ENCODE results near the gene GALNT16. TPM values are rescaled to one million over a fixed set of nuclear protein-coding genes. Genes with fewer than 3 reads are reported as not detected.

The GALNT16 gene
- total RNA-seq, 1 donor from 2014 or later: 36.7 TPM

DNA sequence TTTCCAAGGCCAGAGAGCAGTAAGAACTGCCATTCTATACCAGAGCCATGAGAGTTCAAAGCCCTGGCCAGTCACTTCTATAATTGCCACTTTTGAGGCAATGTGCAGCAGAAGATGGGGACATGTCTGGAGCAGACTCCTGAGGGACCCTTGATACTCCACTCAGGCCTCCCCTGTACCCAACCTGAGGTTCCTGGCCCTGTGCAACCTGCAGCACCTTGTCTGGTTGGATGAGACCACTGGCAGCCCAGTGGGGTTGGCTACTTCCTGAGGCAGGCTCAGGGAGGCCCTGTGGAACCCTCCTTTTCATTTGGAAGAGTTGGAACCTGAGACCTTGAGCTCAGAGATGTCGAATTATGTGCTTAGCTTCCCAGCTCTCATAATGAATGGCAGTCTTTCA is 54.4 kb downstream of the GALNT16 start:
- no peaks in the 10 kb centered on the region for H3K36me3 Mint-ChIP-seq (ENCODE audit: low read depth)
- peak; percentile 53 for DNase-seq (ENCODE audit: low spot score)
- TF ChIP-seq, protein P1, sequence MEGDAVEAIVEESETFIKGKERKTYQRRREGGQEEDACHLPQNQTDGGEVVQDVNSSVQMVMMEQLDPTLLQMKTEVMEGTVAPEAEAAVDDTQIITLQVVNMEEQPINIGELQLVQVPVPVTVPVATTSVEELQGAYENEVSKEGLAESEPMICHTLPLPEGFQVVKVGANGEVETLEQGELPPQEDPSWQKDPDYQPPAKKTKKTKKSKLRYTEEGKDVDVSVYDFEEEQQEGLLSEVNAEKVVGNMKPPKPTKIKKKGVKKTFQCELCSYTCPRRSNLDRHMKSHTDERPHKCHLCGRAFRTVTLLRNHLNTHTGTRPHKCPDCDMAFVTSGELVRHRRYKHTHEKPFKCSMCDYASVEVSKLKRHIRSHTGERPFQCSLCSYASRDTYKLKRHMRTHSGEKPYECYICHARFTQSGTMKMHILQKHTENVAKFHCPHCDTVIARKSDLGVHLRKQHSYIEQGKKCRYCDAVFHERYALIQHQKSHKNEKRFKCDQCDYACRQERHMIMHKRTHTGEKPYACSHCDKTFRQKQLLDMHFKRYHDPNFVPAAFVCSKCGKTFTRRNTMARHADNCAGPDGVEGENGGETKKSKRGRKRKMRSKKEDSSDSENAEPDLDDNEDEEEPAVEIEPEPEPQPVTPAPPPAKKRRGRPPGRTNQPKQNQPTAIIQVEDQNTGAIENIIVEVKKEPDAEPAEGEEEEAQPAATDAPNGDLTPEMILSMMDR (IDR thresholded peaks at IDR 0.05): no peak
- H3K4me3 Mint-ChIP-seq (ENCODE audit: unreplicated experiment): no peak overlapping the region
- H3K27ac Mint-ChIP-seq (ENCODE audit: unreplicated experiment): no peak overlapping the region
- H3K4me1 Mint-ChIP-seq (ENCODE audit: low read depth): peaks cover 35% of the 10 kb centered on the region
- no peaks in the 10 kb centered on the region for H3K27me3 Mint-ChIP-seq (ENCODE audit: low read depth)
- peaks cover 9% of the 10 kb centered on the region for H3K9me3 Mint-ChIP-seq (ENCODE audit: low read depth)

DNA sequence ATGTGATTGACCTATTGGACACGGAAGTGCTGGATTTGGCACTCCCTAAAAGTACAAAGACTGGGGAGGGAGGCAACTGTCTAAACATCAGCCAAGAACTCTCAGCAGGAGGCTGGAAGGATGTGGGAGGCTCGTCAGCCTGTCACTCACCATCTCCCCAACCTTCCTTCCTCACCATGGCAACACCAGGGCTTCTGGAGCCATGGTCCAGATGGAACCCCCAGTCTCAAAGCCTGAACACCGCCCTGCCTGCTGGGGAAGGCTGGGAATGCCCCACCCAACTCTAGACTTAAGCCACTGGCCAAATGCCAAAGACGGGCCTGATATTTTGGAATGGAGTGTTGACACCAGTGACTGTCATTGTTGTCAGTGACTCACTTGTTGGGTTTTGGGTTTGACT is 55.3 kb downstream of the GALNT16 start:
- Mint-ChIP-seq H3K9me3 (ENCODE audit: low read depth) (peaks cover 9% of the 10 kb centered on the region), H3K27me3 (ENCODE audit: low read depth) (no peaks in the 10 kb centered on the region), H3K27ac (ENCODE audit: unreplicated experiment) (peak overlapping the region; percentile 27), H3K36me3 (ENCODE audit: low read depth) (no peaks in the 10 kb centered on the region), H3K4me3 (ENCODE audit: unreplicated experiment) (no peak overlapping the region), H3K4me1 (ENCODE audit: low read depth) (peaks cover 35% of the 10 kb centered on the region)
- DNase-seq (ENCODE audit: low spot score): no peak
- TF ChIP-seq, protein P1 (IDR thresholded peaks at IDR 0.05): no peak

DNA sequence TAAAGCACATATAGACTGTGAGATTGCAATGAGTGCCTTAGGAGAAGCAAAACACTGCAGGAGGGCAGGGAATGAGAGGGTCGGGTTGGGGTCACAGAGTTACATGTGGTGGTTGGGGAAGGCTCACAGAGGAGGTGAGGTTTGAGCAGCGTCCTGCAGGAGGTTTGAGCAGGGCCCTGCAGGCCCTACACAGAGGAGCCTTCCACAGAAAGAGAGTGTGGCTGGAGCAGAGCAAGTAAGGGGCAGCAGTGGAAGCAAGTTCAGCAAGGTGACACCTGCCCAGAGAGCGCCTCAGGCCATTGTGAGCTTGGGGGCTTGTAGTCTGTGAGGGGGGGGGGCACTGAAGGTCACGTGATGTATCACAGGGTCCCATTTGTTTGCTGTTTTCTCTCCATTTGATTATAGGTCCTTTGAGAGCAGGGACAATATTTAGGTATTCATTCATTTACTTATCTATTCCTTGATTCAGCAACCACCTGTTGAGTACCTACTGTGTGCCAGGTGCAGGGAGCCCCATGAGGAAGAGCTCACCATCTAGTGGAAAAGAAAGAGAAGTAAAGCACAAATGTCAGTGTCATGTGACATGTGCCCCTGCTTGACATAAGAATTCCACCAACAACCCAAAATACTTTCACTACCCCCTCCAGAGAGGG is 56.6 kb downstream of the GALNT16 start:
- peak; percentile 37 for DNase-seq (ENCODE audit: low spot score)
- Mint-ChIP-seq H3K4me1 (ENCODE audit: low read depth) (peaks cover 37% of the 10 kb centered on the region), H3K4me3 (ENCODE audit: unreplicated experiment) (no peak overlapping the region), H3K27ac (ENCODE audit: unreplicated experiment) (peak overlapping the region; percentile 82), H3K36me3 (ENCODE audit: low read depth) (peaks cover 2% of the 10 kb centered on the region), H3K27me3 (ENCODE audit: low read depth) (no peaks in the 10 kb centered on the region), H3K9me3 (ENCODE audit: low read depth) (peaks cover 9% of the 10 kb centered on the region)
- TF ChIP-seq, protein P1 (IDR thresholded peaks at IDR 0.05): peak; percentile 54

DNA sequence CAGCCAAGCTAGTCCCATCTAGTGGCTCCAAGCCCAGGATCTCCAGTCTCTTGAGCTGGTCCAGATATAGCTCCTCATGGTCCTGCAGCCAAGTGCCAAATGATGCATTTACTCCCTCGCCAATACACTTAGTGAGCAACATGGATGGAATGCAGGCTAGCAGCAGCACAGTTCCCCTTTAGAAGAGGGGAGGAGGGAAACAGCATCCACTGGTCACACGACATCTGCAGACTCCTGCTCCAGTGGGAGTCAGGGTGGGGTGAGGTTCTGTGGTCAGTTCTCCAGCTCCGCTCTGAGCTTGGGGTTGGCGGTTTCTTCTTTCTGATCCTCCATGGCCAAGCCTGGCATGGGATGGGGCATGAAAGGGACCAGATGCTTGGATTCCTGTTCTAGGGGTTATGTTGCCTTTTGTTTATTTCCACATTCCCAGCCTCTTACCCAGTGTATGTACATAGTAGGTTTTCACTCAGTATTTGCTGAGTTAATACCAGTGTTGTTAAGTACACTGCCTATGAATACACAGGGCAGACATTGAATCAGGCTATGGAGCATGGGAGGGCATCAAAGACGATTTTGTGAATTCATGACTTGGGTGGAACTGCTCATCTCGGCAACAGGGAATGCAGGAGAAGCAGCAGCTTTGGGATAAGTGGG is 57.3 kb downstream of the GALNT16 start:
- TF ChIP-seq, protein P1 (IDR thresholded peaks at IDR 0.05): no peak
- Mint-ChIP-seq H3K4me1 (ENCODE audit: low read depth) (peaks cover 38% of the 10 kb centered on the region), H3K4me3 (ENCODE audit: unreplicated experiment) (no peak overlapping the region), H3K27ac (ENCODE audit: unreplicated experiment) (peak overlapping the region; percentile 85), H3K27me3 (ENCODE audit: low read depth) (no peaks in the 10 kb centered on the region), H3K9me3 (ENCODE audit: low read depth) (peaks cover 9% of the 10 kb centered on the region), H3K36me3 (ENCODE audit: low read depth) (peaks cover 2% of the 10 kb centered on the region)
- peak; percentile 84 for DNase-seq (ENCODE audit: low spot score)

DNA sequence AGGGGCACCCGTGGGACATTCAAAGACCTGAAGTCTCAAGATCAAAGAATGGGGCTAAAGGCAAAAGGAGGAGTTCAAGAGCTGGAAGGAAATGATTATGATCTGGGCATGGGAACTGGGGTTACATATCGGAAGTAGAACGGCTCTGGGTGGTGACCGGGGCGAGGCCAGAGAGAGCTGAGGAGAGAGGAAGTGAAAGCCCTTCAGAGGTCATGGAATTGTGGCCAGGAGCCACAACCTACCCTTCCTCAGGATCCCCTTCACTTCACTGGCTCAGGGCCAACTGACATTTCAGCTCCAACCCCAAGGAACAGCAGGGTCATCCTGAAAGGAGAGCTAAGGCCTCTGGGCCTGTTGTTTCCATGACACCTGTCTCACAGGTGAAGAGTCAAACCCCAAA is 57.8 kb downstream of the GALNT16 start:
- H3K27ac Mint-ChIP-seq (ENCODE audit: unreplicated experiment): peak overlapping the region; percentile 85
- no peak overlapping the region for H3K4me3 Mint-ChIP-seq (ENCODE audit: unreplicated experiment)
- TF ChIP-seq, protein P1 (IDR thresholded peaks at IDR 0.05): no peak
- peaks cover 9% of the 10 kb centered on the region for H3K9me3 Mint-ChIP-seq (ENCODE audit: low read depth)
- peak; percentile 30 for DNase-seq (ENCODE audit: low spot score)
- H3K36me3 Mint-ChIP-seq (ENCODE audit: low read depth): peaks cover 2% of the 10 kb centered on the region
- H3K4me1 Mint-ChIP-seq (ENCODE audit: low read depth): peaks cover 38% of the 10 kb centered on the region
- H3K27me3 Mint-ChIP-seq (ENCODE audit: low read depth): no peaks in the 10 kb centered on the region

All from chondrocyte (in vitro differentiated cells).